HG02870 (cell line): ENCODE results near the gene RGR.

Experiments used
- ATAC-seq: cut with Tn5 transposase; IDR thresholded peaks from one replicate; pipeline ENCODE4 v1.9.1; 2021; ENCODE audit warnings: mild to moderate bottlenecking, moderate library complexity; ENCODE audit not compliant: unreplicated experiment

RGR gene

GRCh38 chr10:84217746-84218145, 27.1 kb upstream of the RGR start:
- no peak for ATAC-seq

GRCh38 chr10:84221916-84222315, 22.9 kb upstream of the RGR start:
- no peak for ATAC-seq

- ATAC-seq: no peak
Measured at GRCh38 chr10:84224411-84225028, 20.3 kb upstream of the RGR start.

GRCh38 chr10:84225427-84226173, 19.3 kb upstream of the RGR start, which contains the start of gene LRIT2:
Gene LRIT2, minus strand, starts transcription at chr10:84225544. Its CDS starts 24 bp downstream, at chr10:84225520.
- no peak for ATAC-seq

GRCh38 chr10:84226616-84227015, 18.2 kb upstream of the RGR start:
- ATAC-seq: no peak

- ATAC-seq: no peak
Measured at GRCh38 chr10:84227810-84228209, 17.0 kb upstream of the RGR start.

- ATAC-seq: no peak
Measured at GRCh38 chr10:84230359-84230758, 14.5 kb upstream of the RGR start.

- ATAC-seq: no peak
Measured at GRCh38 chr10:84232376-84232775, 12.5 kb upstream of the RGR start.

- ATAC-seq: no peak
Measured at GRCh38 chr10:84233940-84234339, 10.9 kb upstream of the RGR start.

GRCh38 chr10:84234479-84234878, 10.4 kb upstream of the RGR start:
- ATAC-seq: no peak

GRCh38 chr10:84235096-84235495, 9.8 kb upstream of the RGR start:
- ATAC-seq: no peak

GRCh38 chr10:84236807-84237198, 8.1 kb upstream of the RGR start:
- ATAC-seq: no peak

GRCh38 chr10:84237199-84238051, 7.4 kb upstream of the RGR start:
- no peak for ATAC-seq

GRCh38 chr10:84238909-84239308, 5.9 kb upstream of the RGR start:
- ATAC-seq: no peak

- no peak for ATAC-seq
Measured at GRCh38 chr10:84241185-84241790, 3.6 kb upstream of the RGR start, which contains the start of gene LRIT1. Gene LRIT1, minus strand, starts transcription at chr10:84241546. Its CDS starts 107 bp downstream, at chr10:84241439.

- ATAC-seq: no peak
Measured at GRCh38 chr10:84243759-84244158, 1.1 kb upstream of the RGR start.

- ATAC-seq: no peak
Measured at GRCh38 chr10:84247496-84247895, 2.6 kb downstream of the RGR start.

GRCh38 chr10:84248794-84249193, 3.9 kb downstream of the RGR start:
- ATAC-seq: no peak

GRCh38 chr10:84254552-84255478, 10.0 kb downstream of the RGR start:
- ATAC-seq: no peak
